ENCODE results near the gene ERVV-1. TPM values are rescaled to one million over a fixed set of nuclear protein-coding genes. Genes with fewer than 3 reads are reported as not detected.
A peak's percentile ranks its signal among the peaks of the same experiment; 100 is the strongest.

Gene ERVV-1
- polyA plus RNA-seq, 2 of the 4 experiments (the other 2 are of a cell fraction) = not detected

DNA sequence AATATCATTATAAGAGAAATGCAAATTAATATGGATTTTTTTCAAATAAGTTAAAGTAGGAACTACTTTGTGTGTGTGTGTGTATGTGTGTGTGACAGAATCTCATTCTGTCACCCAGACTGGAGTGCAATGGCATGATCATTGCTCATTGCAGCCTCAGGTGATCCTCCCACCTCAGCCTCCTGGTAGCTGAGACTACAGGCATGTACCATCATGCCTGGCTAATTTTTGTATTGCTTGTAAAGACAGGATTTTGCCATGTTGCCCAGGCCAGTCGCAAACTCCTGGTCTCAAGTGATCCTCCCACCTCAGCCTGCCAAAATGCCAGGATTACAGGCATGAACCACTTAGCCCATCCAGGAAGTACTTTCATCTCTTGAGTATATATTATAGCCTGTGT is 27.6 kb downstream of the ERVV-1 start:
- ChIA-PET CTCF (no interaction called here), POLR2A (no interaction called here)
- Histone ChIP-seq H3K4me2 (no peak overlapping the region), H3K9me3 (peaks cover 80% of the 10 kb centered on the region), H3K4me1 (no peaks in the 10 kb centered on the region), H3K27ac (no peak overlapping the region), H3K4me3 (no peak overlapping the region)
- DNase-seq (ENCODE audit: low read depth in 1 of 2, low spot score in 1 of 2) (no peak), ATAC-seq (no peak), FAIRE-seq (no peak)
- WGBS (ENCODE audit: missing lambda C conversion rate) = 11% methylated on average over 1 of the region's 1 CpG
- no peak for TF ChIP-seq PHF8 (IDR thresholded peaks at IDR 0.05; ENCODE audit: borderline replicate concordance, low read depth)
- 0 out of 2 replicates have a peak, but pooled peaks have one; percentile 8 for TF ChIP-seq POLR2A (IDR thresholded peaks at IDR 0.05; ENCODE audit: low read length)

DNA sequence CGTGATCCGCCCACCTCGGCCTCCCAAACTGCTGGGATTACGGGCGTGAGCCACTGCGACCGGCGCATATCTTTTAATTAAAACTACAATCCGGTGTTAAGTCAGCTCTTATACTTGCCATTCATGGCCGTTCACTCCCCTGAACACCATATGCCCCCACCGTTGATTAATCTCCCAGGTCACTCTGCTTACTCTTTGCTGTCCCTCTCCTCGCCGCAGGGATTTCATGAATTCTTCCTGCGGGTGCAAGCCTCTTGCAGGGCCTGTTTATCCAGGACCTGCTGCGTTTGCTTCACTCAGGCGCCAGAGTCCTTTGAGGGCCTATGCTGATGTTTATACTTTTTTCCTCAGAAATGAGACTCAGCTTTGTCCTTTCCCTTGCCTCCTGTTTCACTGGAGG is 31.8 kb downstream of the ERVV-1 start:
- no peak for ATAC-seq
- TF ChIP-seq, protein P1, sequence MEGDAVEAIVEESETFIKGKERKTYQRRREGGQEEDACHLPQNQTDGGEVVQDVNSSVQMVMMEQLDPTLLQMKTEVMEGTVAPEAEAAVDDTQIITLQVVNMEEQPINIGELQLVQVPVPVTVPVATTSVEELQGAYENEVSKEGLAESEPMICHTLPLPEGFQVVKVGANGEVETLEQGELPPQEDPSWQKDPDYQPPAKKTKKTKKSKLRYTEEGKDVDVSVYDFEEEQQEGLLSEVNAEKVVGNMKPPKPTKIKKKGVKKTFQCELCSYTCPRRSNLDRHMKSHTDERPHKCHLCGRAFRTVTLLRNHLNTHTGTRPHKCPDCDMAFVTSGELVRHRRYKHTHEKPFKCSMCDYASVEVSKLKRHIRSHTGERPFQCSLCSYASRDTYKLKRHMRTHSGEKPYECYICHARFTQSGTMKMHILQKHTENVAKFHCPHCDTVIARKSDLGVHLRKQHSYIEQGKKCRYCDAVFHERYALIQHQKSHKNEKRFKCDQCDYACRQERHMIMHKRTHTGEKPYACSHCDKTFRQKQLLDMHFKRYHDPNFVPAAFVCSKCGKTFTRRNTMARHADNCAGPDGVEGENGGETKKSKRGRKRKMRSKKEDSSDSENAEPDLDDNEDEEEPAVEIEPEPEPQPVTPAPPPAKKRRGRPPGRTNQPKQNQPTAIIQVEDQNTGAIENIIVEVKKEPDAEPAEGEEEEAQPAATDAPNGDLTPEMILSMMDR (IDR thresholded peaks at IDR 0.05) = no peak
- TF ChIP-seq KDM5A (IDR thresholded peaks at IDR 0.05) = no peak
- TF ChIP-seq SMC3 (IDR thresholded peaks at IDR 0.05) = no peak
- no peak for TF ChIP-seq RNF2 (IDR thresholded peaks at IDR 0.05; ENCODE audit: borderline replicate concordance, low read depth)
- no peak overlapping the region for H3K4me3 ChIP-seq
- CTCF ChIA-PET = interaction anchor here (0.6 kb wide), 1 partner anchor 65 kb away, joined by 4 read pairs; no protein-coding TSS in a partner anchor
- POLR2A ChIA-PET = no interaction called here
- 32% methylated on average over 16 of the region's 16 CpGs for WGBS (ENCODE audit: missing lambda C conversion rate)
- FAIRE-seq = no peak
- no peak overlapping the region for H3K4me2 ChIP-seq
- H3K27ac ChIP-seq = no peak overlapping the region
- DNase-seq (ENCODE audit: low read depth in 1 of 2, low spot score in 1 of 2) = no peak
- no peaks in the 10 kb centered on the region for H3K4me1 ChIP-seq
- peaks cover 68% of the 10 kb centered on the region for H3K9me3 ChIP-seq

DNA sequence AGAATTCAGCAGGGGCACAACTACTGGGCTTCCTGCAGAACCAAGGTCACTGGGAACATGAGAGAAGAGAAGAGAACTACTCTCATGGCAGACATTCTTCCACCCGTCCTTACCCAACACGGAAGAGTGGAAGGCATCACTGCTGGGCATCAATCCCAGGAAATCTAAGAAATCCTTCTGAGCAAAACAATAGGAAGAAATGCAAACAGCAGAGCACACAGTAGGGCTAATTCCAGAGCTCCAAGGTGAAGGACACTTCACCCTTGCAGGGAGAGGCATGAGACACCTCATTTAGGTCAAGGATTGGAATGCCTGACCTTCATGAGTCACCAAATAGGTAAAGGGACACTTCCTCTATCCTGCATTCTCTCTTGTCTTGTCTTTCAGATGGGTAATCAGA is 33.7 kb downstream of the ERVV-1 start:
- FAIRE-seq = no peak
- H3K4me1 ChIP-seq = no peaks in the 10 kb centered on the region
- peaks cover 67% of the 10 kb centered on the region for H3K9me3 ChIP-seq
- H3K4me2 ChIP-seq = no peak overlapping the region
- POLR2A ChIA-PET = no interaction called here
- no peak for ATAC-seq
- H3K27ac ChIP-seq = no peak overlapping the region
- no peak overlapping the region for H3K4me3 ChIP-seq
- CTCF ChIA-PET = no interaction called here
- WGBS (ENCODE audit: missing lambda C conversion rate) = 9% methylated on average over 2 of the region's 2 CpGs
- TF ChIP-seq CHD2 (IDR thresholded peaks at IDR 0.05; ENCODE audit: low read length, partially characterized antibody) (no peak), CHD4 (IDR thresholded peaks at IDR 0.05; ENCODE audit: borderline replicate concordance) (no peak), REST (IDR thresholded peaks at IDR 0.05) (no peak), BCL3 (IDR thresholded peaks at IDR 0.05) (no peak), SREBF2 (IDR thresholded peaks at IDR 0.05) (no peak), KDM5A (IDR thresholded peaks at IDR 0.05) (no peak), MYC (IDR thresholded peaks at IDR 0.05; ENCODE audit: borderline replicate concordance, low read length) (no peak), EHMT2 (IDR thresholded peaks at IDR 0.05; ENCODE audit: low read depth) (no peak), TFCP2L1 (CRISPR knock-in tag; IDR thresholded peaks at IDR 0.05) (no peak), USF2 (IDR thresholded peaks at IDR 0.05) (no peak), BHLHE40 (IDR thresholded peaks at IDR 0.05; ENCODE audit: low read depth, low read length) (no peak), HOXA7 (CRISPR knock-in tag; IDR thresholded peaks at IDR 0.05) (no peak), ZFP36 (IDR thresholded peaks at IDR 0.05; ENCODE audit: borderline replicate concordance, partially characterized antibody) (no peak), GATA3 (IDR thresholded peaks at IDR 0.05; ENCODE audit: borderline replicate concordance) (no peak), PHF8 (IDR thresholded peaks at IDR 0.05; ENCODE audit: borderline replicate concordance, low read depth) (no peak)
- TF ChIP-seq, protein P2, sequence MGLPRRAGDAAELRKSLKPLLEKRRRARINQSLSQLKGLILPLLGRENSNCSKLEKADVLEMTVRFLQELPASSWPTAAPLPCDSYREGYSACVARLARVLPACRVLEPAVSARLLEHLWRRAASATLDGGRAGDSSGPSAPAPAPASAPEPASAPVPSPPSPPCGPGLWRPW (IDR thresholded peaks at IDR 0.05) = no peak
- TF ChIP-seq, protein P3, sequence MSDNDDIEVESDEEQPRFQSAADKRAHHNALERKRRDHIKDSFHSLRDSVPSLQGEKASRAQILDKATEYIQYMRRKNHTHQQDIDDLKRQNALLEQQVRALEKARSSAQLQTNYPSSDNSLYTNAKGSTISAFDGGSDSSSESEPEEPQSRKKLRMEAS (IDR thresholded peaks at IDR 0.05) = no peak
- TF ChIP-seq, protein P1 (IDR thresholded peaks at IDR 0.05) = no peak
- DNase-seq (ENCODE audit: low read depth in 1 of 2, low spot score in 1 of 2) = no peak

Data from A549 (cell line).